Anterior cingulate cortex (tissue), 58 donors: Measurements from ENCODE around the gene SCAF8.

Source experiments
- DNase-seq, 58 donors: peaks; one replicate each; lab custom pipeline; 2025; lab: John Stamatoyannopoulos, UW

SCAF8 gene

DNA sequence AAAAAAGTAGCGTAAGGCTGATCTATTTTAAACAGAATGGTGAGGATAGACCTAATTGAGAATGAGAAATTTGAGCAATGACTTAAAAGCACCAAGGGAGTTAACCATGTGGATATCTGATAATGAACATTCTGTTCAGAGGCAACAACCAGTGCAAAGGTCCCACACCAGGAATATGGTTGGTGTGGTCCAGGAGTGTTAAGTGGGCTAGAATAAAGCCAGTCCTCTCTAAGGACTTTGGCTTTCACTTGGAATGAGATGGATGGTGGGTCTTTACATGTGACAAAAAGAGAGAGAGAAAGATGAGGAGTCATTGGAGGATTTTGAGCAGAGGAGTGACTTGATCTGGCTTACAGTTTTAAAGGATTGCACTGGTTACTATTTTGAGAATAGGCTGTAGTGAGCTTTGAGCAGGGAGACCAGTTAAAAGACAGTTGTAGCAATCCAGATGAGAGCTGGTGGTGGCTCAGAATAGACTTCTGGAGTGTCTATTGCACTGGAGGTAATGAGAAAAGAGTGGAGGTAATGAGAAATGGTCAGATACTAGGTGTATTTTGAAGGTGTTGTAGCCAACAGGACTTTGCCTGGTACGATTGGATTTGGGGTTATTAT is 89.8 kb downstream of the SCAF8 start:
- no peak for DNase-seq

DNA sequence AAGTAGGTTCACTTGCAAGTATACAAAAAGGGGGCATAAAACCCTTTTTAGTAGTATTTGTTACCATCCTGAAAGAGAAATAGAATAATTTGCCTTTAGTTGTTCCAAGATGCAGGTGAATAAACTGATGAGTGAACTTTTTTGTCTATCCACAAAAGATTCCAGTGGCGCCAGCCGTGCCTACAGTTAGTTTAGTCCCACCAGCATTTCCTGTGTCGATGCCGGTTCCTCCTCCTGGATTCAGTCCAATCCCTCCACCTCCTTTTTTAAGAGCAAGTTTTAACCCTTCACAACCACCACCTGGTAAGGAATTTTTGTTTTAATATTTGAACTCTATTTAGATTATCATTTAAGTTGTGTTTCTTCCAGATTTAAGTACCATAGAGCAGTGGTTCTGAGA is 90.9 kb downstream of the SCAF8 start:
- DNase-seq, result no peak

DNA sequence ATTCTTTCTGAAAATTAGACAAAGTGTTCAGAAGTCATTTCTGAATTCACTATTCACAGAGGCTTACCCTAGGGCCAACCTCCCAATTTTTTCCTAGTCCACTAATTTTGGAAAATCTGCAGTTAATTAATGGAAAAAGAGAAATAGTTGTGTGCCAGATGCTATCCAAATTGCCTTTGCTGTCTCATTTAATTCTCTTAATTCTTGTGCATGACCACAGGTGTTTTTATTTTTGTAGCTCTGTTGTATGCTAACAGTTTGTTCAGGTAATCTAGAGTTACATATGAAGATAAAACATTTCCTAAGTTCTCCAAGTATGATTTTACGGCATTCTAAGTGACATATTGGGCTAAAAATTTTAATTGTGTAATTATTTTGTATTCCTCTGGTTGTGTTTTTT is 96.8 kb downstream of the SCAF8 start:
- DNase-seq, result no peak

DNA sequence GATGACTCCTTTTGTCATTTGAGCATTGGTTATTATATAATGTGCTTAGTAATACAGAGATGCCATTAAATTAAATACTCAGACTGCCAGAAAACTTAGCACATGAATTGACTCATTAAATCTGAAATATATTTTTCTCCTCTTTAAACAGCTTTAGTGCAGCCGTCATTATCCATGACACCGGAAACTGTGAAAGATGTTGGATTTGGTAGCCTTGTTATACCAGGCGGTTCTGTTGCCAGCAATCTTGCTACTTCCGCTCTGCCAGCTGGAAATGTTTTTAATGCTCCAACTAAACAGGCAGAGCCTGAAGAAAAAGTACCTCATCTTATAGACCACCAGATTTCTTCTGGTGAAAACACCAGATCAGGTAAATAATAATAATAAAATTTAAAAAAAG is 97.6 kb downstream of the SCAF8 start:
- DNase-seq, result peak in 13 of 58 donors; percentile 1 to 30 (median 13)

DNA sequence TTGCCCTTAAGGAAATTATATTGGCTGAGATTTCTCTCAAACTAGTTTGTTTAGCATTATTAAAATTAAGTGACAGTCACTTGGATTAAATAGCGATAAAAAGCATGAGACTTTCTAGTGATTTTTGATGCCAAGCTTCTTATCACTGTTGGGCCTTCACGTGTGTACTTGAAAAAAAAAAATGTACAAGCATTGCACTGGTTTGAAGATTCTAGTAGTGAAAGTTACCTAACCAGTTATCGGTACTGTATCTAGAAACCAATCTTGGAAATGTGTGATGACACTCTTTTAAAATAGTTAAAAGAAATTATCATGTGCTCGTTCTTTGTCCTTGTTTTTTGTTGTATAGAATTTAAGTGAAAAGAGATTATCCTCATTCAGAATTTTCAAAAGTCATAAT is 102.1 kb downstream of the SCAF8 start:
- DNase-seq, result no peak

DNA sequence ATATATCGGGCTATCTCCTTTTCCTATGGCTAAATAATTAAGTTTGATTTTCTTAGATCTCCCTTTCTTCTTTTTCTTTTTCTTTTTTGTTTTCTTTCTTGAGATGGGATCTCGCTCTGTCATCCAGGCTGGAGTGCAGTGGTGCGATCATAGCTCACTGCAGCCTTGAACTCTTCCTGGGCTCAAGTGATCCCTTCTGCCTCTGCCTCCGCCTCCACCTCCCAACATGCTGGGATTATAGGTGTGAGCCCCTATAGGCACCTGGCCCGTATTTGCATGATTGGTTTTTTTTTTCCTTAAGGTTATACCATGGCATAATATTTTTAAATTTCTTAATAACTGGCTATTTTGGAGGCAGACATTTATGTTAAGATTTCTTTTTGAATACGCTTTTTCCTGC is 106.3 kb downstream of the SCAF8 start:
- DNase-seq, result no peak

DNA sequence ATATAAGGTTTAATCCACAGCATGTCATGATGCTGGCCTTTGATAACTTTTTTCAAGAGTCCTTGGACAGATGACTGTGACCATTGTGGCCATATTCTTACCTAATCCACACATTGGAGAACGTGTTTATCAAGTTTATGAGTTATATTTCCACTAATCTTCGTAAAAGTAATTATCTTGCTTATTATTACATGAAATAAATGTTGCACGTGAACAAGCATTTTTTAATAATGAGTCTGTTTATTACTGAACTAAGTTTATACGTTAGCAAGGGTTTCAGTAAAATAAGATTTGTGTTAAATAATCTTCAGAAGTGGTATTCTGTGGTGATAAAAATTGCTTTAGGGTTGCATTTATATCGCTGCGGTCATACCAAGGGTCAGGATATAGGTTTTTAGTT is 107.1 kb downstream of the SCAF8 start:
- no peak for DNase-seq

DNA sequence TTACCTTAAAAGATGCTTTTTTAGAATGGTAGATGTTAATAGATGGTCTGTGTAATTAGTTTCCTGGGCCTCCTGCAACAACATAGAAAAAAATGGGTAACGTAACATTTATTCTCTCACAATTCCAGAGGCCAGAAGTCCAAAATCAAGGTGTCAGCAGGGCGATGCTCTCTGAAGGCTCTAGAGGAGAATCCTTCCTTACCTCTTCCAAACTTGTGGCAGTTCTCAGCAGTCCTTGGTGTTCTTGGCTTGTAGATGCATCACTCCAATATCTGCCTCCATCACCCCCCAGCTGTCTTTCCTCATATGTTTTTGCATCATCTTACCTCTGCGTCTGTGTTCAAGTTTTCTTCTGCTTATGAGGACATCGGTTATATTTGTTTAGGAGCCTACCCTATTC is 107.9 kb downstream of the SCAF8 start:
- no peak for DNase-seq

DNA sequence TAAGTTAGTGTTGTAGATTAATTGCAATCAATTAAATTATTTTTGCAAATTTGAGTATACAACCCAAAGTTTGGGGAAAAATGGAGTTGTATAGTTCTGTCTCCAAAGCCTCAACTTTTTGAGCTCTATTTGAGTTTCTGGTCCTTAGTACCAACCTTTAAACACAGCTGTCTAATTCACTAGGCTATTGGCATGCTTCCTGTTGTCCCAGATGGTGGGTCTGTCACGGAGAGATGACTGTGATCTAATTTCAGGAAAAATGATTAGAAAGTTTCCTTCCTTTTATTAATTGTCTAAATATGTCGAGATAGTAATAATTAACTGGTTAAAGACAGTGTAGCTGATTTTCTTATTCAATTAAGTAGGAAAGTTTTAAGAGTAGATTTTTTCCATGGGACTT is 109.6 kb downstream of the SCAF8 start:
- DNase-seq, result no peak

DNA sequence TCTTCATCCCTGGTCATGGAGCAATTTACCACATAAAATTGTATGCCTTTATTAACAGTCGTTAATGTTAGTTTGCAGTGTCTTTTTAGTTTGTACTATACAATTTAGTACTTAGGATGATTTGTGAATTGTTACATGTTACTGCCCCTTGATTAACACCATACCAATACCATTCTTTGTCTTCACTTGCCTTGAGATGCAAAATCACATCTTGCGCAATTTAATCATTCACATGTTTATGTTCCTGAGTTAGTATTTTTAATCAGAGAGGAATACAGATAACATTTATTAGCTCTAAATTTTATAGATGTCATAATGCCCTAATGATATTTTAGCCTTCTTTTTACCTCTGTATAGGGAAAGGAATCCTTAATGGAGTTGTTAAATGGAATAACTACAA is 114.1 kb downstream of the SCAF8 start:
- no peak for DNase-seq

DNA sequence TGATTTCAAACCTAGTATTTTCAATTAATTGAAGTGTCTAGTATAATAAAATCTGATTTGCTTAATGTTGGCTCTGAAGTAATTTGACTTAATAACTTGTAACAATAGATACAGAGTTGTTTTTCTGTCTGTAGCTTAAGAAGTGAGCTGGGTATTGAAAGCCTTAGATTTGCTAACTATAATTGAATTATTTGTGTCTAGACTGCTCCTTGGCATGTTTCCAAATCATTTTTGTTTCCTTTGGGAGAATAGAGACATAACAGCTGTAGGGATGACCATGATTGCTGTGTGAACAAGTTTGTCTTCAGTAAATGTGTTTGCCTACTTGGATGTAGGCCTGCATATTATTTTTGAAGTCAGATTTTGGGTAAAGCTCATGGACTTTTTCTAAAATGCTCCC is 115.4 kb downstream of the SCAF8 start:
- no peak for DNase-seq

DNA sequence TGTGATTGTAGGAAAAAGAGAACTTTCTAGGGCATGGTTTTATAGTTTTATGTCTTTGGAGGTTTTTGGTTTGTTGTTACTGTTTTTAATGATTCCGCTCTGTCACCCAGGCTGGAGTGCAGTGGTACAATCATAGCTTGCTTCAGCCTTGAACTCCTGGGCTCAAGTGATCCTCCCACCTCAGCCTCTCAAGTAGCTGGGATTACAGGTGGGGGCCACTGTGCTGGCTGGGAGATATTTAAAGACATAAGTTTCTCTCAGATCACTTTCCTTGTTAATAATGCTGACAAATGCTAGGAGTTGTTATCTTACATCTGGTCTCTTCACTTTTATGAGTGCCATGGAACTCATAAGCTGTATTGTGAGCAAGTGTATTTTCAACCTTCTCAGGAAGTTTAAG is 116.3 kb downstream of the SCAF8 start:
- DNase-seq, result no peak

DNA sequence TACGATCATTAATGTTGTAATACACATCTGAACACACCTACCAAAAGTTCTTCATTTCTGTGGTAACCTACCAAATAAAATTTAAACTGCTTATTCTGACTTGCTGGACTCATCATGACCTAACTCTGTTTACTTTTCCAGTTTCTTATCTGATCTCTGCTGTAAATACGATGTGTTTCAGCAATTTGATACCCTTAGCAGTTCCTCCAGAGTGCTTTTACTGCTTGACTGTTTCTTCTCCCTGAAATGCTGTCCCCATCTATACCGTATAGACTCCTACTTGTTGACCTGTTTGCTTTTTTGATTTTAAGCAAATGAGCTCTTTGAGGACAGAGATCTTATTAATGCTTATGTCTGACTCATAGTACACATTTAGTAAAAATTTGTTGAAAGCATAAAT is 119.5 kb downstream of the SCAF8 start:
- DNase-seq, result no peak

DNA sequence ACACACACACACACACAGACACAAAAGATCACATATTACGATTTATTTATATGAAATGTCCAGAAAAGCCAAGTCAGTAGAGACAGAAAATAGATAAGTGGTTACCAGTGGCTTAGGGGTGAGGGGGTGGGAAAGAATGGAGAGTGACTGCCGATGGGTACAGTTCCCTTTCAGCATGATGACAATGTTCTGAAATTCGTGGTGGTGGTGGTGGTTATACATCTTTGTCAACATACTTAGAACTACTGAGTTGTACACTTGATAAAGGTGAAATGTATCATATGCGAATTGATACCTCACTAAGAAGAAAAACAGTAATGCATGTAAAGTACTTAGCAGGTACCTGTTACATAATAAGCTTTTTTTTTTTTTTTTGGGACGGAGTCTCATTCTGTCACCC is 124.3 kb downstream of the SCAF8 start:
- DNase-seq, result no peak

DNA sequence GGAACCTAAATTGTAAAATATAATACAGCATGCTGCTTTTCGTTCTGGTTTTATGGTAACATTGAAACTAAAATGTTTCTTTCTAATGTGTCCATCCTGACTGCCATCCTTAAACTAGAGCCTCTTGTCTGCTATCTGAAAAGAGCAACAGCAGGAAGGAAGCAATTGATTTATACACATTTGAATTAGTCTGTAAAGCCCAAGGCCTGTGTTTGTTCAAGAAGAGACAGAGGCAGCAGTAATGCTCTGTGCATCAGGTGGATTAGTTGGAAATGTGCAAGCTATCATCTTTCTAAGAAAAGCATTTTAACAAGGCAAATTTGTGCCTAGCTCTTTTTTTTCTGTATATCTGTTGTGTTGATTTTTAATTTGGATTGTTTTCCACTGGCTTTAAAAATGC is 128.6 kb downstream of the SCAF8 start:
- no peak for DNase-seq

DNA sequence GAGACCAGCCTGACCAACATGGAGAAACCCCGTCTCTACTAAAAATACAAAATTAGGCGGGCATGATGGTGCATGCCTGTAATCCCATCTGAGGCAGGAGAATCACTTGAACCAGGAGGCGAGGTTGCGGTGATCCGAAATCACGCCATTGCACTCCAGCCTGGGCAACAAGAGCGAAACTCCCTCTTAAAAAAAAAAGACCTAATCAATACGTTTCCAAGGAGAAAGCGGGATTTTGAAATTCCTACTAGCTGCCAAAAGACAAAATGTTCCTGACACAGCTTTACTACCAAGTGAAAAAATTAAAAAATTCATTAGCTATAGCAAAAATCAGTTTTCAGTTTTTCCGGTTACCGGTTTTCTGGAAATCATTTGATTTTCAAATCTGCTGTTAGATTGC is 129.3 kb downstream of the SCAF8 start:
- DNase-seq, result no peak

DNA sequence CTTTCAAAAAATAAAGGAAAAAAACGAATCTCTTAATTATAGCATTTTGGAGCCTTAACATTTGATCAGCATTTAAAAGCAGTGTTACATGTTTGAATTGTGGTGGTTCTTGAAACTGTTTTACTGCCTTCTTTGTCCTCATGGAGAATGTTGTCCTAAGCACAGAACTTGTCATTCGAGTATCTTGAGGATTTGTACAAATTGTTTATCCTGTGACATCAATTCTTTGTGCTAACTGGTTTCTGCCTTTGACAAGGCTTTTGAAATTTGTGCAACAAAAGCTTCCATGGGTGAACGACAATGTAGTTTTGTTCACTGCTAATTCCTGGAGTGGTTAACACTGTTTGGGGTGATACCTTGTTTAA is 130.8 kb downstream of the SCAF8 start:
- DNase-seq, result no peak

DNA sequence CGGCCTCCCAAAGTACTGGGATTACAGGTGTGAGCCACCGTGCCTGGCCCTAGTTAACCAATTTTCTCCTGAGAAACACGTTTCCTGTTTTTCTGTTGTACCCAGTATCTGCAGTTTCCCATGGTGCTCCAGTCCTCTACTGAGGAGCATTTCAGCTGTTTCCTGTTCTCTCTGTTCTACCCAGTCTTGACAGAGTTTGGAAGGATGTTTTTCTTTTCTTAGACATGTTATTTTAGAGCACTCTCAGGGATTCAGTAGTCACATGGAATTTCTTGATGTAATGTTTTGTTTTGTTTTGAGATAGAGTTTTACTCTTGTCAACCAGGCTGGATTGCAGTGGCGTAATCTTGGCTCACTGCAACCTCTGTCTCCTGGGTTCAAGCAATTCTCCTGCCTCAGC is 132.1 kb downstream of the SCAF8 start:
- no peak for DNase-seq

DNA sequence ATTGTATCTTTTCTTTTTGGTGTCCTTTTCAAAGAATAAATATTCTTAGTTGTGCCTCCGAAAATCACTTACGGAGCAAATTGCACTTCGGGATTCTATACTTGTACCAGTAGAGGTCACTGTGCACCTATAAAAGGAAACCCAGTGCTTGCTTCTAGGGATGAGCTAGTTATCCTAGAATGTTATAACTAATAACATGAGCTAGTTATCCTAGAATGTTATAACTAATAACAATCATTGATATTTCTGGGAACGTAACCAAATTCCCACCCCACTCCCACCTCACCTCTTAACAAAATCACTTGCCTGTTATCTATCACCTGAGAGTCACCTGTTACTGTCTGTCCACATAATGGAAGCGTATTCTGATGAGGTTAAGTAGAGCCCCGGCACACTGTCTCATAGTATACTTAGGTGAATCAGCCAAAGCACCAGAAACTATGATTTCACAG is 135.0 kb downstream of the SCAF8 start:
- DNase-seq, result peak in 2 of 58 donors; percentile 37 to 56

DNA sequence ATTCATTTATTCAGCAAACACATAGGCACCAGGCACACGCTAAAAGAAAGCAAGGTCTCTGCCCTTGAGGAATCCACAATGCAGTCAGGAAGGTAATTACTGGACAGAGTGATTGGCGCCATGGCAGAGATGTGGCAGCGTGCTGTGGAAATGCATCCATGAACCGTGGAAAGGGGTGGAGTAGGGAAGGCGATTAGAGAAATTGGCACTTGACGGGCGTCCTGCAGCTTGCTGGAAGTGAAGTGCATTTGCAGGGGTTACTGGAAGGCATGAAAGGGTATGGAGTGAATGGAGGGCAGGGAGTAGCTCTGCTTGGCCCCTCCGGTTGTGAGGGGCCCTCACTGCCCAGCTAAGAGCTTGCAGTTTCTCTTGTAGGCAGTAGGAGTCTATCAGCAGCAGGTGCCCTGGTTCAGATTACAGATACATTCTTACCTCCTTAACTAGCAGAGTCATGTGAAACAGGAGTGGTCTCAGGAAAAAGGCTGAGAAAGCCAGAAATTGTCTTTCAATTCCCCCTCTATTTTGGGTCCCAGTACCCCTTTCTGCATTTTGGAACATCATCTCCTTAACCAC is 139.4 kb downstream of the SCAF8 start:
- no peak for DNase-seq

DNA sequence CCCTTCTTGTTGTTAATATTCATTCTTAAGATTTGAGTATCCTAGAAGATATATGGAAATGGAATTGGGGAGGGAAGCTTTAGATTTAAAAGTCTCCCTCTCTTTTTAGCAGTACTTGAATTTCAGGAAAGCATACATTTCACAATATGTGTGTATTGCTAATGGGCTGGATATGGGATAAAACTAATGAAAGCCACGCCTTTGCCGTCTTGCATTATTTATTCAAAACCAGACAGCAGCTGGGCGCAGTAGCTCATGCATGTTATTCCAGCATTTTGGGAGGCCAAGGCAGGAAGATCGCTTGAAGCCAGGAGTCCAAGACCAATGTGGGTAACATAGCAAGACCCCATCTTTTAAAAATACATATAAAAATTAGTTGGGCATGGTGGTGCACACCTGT is 140.3 kb downstream of the SCAF8 start:
- no peak for DNase-seq

DNA sequence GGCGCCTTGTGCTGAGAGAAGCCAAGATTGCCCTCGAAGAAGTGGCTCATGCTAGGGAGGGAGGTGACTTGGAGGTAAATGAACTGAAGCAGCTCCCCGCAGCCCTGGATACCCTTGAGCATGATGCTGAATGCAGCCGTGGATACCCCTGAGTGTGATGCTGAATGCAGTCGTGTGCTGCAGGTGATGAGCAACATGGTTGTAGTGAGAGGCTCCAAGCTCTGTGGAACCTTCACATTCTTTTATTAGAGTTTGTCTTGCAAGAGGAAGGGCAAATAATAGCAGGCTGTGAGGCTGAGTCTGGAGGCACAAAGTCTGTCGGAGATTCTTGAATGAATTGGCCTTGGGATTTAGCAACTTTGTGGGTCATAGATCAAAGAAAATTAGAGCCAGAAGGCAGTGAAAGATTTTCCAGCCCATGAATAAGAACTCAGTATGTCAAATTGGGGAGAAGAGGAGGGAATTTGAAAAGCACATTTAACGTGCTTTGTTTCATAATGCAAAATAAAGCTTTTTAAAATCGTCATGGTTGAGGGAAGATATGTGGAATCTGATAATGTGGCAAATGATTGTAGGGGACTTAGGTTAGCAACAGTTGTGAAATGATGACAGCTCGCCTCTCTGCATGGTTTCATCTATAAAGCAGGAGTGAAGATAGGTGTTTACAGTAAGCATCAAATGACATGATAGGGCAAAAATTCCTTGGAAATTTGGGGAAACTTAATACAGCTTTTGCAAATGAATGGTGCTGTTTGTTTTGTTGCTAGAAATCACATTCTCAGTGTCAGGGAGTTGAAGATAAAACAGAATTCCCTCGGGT is 141.8 kb downstream of the SCAF8 start:
- no peak for DNase-seq
